GM18499 (cell line): Measurements from ENCODE around the gene TECPR1.
A peak's percentile ranks its signal among the peaks of the same experiment; 100 is the strongest.

Experiments
- ATAC-seq: cut with Tn5 transposase; IDR thresholded peaks from one replicate; pipeline ENCODE4 v1.9.1; 2021; ENCODE audit warnings: moderate number of reproducible peaks; ENCODE audit not compliant: insufficient read depth, unreplicated experiment

TECPR1 gene, protein sequence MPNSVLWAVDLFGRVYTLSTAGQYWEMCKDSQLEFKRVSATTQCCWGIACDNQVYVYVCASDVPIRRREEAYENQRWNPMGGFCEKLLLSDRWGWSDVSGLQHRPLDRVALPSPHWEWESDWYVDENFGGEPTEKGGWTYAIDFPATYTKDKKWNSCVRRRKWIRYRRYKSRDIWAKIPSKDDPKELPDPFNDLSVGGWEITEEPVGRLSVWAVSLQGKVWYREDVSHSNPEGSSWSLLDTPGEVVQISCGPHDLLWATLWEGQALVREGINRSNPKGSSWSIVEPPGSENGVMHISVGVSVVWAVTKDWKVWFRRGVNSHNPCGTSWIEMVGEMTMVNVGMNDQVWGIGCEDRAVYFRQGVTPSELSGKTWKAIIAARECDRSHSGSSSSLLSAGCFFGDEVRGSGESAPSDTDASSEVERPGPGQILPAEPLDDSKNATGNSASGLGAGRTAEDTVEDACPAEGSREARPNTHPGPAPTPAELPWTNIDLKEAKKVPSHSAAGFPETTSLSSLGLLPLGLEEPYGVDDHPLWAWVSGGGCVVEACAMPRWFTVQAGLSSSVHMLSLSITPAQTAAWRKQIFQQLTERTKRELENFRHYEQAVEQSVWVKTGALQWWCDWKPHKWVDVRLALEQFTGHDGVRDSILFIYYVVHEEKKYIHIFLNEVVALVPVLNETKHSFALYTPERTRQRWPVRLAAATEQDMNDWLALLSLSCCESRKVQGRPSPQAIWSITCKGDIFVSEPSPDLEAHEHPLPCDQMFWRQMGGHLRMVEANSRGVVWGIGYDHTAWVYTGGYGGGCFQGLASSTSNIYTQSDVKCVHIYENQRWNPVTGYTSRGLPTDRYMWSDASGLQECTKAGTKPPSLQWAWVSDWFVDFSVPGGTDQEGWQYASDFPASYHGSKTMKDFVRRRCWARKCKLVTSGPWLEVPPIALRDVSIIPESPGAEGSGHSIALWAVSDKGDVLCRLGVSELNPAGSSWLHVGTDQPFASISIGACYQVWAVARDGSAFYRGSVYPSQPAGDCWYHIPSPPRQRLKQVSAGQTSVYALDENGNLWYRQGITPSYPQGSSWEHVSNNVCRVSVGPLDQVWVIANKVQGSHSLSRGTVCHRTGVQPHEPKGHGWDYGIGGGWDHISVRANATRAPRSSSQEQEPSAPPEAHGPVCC

DNA sequence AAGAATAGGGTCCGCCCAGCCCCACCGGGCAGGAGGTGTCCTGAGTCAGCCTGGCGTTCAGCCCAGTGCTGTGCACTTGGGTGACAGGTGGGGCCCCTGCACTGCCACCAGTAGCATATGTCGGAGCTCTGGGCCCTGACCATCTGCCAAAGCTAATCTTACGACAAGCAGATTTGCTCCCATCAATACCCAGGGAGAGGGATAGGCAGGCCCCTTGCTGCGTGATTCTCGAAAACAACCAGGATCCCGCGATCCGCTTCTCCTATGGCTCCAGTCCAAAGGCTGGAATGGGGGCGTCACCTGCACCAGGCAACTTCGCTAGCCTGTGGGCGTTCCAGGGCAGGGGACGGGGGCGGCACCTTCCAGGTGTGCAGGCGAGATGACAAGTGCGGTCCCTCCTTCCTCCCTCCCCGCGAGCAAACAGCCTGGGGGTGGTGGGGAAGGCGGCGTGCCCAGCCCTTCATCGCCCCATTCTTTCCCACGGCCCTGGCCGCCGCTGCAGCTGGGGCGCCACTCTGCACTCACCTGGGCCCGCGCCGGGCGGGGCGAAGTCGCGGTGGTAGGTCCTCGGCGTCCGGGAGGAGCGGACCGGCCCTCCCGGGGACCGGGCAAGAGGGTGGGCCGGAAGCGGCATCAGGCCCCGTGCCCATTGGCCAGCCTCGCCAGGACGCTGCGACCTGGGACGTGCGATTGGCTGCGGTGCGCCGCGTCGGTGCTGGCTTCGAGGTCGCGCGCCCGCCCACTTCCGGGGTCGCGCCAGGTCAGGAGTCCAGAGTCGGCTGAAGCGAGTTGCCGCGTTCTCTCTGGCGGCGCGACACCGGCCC is at the start of gene TECPR1:
Gene TECPR1 (minus strand): TSS at position 632 of the 824 bp plus-strand sequence. CDS start 6,086 bp downstream, outside the sequence.
- peak; percentile 87 for ATAC-seq

DNA sequence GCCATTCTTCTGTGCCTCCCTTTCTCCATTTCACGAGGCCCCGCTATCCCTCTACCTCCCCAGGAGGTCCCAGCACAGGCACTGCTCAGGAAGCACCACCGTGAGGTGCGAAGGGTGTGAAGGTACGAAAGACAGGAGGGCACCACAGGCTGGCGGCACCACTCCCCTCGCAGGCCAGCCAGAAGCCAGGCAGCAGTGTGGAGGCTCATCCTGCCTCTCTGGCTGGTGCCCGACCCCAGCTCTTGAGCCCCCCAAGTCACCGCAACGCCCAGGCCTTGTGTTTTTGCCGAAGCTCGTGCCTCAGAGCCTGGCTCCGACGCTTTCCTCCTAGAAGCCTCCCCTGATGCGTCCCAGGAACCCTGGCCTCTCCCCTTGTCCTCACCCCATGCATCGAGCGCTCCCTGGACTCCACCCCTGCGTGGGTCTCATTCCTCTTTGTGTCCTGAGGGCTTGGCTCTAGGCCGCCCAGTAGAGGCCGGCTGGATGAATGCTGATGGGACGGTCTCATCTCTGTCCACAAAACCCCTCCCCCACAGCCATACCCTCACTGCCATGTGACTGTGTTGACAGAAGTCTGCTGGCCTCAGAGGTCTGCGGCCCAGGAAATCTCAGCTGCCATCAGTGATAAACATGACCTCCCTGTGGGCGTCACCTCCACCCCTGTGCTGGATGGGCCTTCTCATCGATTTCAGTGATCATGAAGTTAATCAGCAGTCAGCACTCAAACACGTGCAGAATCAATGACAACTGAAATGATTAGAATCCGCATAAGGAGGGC is 48.8 kb upstream of the TECPR1 start:
- no peak for ATAC-seq

DNA sequence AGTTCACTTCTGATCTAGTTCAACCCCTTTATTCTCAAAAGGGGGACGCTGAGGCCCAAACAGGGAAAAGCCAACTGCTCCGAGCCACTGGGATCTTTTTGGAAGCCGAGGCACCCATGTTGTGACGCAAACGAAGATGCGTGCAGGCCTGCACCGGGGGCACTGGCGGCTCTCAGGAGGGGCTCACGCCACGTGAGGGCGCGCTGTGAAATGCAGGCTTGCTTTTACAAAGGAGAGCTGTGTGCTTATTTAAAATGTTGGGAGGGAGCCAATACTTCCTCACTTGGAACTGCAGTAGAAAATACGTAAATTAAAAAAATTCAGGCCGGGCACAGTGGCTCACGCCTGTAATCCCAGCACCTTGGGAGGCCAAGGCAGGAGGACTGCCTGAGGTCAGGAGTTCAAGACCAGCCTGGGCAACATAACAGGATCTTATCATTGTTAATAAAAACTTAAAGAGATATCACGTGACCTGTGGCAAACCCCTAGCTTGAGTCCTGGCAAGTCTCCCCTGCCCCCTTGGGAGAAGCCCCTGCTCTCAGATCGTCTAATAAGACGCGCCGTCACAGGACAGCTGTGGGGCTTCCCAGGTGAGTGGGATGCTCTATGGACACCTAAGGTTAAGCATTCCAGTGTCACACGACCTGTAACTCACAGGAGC is 45.7 kb upstream of the TECPR1 start:
- no peak for ATAC-seq

DNA sequence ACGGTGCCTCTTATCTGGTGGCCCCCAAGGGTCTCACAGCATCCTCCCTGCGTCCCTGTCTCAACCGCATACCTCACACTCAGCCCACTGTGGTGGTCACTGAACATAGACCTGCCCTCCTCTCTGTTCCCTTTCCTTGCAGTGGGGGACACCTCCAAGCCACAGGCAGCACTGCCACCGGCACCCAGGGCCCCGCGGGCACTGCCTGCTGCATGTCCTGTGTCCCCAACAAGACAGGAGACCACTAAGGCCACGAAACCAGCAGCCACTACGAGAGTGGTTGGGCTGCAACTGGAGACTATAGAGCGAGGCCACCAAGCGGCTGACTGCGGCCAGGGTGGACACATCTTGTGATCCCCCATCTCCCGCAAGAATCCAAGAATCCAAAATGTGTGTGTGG is 44.8 kb upstream of the TECPR1 start:
- no peak for ATAC-seq

DNA sequence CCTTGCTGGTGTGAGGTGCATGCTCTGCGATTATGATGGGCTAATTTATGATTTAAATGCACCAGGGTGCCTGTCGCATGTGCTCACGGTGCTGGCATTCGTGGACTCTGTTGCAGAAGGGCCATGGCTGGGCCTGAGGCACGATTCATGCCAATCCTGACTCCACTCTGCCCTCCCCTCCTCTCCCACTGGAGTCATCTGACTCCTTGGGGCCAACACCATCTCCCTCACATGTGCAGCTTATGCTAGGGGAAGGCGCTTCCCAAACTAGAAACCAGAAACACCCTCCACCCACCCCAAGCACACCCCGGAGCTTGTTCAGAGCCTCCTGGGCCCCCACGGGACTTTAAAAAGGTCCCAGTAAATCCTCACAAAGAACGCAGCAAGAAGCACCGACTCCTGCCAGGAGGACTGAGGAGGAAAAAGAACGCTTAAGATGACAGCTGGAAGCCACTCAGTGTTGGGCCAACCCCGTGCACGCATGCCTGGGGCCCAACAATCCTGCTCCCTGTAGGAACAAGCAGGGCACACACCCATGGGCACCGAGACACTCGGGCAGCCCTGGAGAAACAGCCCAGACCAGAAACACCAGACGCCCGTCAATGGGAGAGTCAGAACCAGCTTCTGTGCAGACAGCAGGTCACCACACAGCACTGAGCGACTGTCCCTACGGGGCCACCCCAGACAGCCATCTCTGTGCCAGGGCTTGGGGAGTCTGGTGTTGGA is 43.6 kb upstream of the TECPR1 start:
- ATAC-seq = no peak

DNA sequence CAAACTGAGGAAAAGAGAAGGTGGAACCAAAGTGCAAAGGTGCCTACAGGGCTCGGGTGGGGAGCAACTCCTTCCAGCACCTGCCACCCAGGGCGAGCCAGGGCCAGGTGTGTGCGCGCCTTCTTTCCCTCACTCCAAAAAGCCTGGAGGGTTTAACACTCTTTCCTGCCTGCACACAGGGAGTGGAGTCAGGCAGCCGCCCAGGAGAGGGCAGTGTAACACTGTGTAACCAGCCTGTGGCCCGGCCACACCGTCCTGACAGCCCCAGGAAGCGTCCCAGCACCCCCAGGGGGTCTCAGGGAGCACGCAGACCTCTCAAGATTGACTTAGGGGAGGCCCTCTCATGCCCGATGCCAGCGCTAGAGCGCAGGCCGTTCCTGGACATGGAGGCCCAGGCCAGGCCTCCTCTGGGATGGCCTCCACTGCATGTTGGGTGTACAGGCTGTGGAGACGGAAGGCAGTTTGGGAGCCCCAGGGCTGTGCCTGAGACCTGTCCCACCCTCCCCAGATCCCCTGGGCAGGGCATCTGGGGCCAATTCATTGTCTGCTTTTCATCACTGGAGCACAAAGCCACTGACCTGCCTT is 42.9 kb upstream of the TECPR1 start:
- ATAC-seq = no peak

DNA sequence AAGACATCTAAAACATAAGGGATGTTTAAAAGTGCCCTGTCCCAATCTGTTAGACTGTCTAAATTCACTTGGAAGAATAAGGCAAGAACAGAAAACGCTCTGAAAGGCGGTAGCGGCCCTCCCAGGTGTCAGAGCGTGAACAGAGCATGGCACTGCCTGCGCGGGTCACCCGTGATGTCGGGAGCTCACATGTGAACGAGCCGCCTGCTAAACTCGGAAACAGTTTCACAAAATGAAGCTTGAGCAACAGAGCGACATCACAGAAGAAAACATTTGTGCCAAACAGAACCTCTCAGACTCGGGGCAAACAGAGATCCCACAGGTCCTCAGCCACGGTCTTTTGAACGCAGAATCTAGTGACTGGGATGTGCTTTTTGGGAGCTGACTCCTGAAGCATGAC is 42.3 kb upstream of the TECPR1 start:
- no peak for ATAC-seq

DNA sequence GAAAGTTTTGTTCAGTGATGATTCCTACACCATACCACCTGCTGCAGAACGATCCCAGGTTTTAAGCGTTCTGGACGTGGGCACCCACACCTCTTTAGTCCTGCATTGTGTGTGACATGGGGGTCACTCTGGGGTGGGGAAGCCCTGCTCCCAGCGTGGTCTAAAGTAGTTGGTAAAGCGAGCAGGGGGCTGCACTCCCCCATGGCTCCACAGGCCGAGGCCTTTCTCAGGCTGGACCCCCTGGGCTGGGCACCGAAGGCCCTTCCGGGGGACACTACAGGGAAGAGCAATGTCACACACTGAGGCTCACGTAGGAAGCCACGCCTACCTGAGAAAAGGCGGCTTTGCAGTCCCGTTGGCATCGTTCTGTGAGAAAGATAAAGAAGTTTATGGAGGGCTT is 41.7 kb upstream of the TECPR1 start:
- ATAC-seq = no peak

DNA sequence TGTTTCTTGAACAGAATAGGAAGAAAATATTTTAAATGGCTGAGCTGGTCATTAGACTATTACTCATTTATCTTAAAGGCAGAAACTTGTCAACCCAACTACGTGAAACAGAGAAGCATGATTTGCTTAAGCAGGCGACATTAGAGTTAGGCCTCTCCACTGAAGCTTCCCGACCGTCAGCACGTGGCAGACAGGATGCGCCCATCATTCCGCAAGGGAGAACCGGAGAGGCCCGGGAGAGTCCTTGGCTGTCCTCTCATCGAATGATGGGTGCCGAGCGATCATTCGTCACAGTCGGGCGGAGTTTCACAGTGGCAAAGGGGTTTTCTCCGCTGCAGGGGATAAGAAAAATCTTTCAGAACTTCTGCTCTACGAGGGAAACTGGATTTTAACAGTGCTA is 41.2 kb upstream of the TECPR1 start:
- no peak for ATAC-seq

DNA sequence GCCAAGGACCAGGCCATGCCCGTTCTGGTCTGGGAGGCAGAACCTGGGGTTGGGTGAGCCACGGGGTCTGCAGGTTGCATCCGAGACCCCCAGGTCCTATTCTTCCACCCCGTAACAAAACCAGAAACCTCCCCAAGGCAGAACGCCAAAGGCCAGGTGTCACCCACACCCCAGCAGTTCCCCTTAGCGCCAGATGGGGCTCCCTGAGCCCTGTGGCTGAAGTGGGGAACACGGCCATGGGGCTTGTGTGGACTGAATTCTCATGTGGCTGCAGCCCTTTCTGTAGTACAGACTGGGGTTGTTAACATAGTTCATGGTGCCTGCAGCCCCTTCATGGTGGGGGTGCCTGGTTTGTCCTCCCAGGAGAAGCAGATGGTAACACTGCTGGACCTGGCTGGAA is 39.7 kb upstream of the TECPR1 start:
- no peak for ATAC-seq

DNA sequence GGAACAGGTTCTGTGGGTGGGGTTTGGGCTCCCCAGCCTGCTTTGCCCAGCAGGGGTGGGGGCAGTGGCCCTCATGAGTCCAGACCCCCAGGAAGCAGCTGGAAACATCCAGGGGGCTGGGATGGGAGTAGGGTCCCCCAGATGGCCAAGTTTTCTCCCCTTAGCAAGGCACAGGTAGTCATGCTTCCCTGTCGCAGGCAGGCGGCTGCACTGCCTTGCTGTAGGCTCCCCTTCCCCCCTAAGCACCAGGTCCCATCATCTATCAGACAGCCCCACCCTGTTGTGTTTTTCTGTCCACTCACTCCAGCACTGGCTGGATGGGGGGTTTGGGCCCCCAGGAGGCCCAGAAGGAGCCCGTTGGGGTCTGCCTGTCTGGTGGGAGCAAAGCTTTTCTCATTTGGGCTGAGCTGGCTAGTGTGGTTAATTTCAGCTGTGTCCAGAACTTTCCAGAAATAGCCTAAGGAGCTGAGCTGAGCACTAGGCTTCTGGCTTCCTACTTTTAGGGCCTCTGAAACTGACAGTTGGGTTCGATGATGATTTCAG is 37.4 kb upstream of the TECPR1 start:
- ATAC-seq = no peak

DNA sequence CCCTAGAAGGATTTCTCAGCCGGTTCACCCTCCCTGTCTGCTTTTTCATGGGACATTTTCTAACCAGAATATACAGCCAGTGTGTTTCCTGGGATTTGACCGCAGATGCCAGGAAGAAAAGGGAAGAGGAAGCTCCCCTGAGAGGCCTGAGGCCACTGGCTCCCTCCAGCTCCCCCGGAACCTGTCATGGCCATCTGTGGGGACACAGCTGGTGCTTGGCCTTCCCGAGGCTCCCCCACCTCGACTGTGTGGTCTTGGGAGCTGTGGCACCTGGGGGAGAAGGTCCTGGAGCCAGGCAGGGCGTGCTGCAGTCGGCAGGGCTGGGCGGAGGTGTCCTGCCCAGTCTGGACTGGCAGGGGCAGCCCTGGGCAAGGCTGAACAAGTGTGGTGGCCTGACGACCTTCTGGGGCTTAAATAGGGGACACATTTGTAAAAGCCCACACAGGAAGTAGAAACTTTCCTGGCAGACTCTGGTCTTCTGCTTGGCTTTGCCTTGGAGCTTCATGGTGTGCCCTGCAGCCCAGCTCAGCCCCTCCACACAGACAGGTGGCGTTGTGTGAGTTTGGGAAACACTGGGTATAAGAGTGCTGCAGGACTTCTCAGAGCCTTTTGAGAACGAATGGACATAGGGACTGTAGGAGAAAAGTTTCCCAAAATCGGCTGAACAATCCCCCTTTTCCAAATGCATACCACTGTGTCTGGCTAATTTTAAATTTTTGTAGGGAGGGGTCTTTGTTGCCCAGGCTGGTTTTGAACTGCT is 36.2 kb upstream of the TECPR1 start:
- no peak for ATAC-seq

DNA sequence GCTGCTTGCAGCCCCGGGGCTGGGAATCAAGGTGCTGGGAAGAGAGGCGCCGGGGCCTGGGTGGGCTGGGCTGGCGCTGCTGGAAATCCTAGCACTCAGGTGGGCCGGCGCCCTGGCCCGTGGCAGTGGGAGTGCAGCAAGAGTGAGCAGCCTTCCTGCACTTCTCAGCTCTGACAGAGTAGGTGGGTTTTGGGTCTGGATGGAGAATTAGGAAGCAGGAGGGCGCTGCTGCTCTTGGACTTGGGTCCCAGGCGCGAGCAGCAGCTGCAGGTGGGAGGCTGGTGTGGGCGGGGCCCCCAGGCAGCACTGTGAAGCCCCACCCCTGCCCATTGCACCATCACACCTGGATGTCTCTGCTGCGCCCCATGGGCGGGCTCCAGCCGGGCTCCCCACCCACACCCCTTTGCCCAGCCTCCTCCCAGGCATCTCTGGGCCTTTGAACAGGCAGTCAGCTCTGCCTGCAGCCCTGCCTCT is 35.5 kb upstream of the TECPR1 start:
- no peak for ATAC-seq

DNA sequence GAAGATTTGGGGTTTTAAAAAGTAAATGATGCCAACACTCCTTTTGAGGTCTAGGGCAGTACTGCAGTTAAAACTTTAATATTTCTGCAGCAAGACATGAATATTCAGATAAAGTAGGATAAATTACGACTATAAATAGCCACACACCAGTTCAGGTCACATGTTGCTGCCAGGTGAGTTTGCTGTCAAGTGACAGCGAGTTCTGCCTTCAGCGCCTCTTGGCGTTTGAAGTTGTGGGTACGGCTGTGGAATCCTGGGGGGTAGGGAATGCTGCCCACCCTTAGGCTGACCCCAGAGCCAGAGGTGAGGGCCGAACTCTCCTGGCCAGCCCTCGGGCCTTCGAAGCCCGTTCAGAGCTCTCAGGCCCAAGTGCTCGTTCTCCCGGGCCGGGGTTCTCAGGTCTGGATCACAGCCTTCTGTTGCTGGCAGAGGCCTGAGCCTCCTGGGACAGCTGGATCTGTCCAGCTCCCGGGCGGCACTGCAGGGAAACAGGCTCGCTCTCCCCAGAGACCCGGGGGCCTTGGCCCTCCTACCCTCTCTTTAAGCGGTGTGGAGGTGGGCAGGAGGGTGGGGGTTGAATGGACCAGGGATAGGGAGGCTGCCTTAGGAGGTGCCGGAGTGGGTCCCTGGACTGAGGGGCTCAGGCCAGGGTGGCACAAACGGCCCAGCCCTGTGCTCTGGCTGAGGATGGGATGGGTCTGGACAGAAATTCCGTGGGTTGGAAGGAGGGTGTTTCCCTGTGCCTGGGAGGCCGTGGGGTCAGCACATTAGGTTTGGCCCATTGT is 34.9 kb upstream of the TECPR1 start:
- no peak for ATAC-seq

DNA sequence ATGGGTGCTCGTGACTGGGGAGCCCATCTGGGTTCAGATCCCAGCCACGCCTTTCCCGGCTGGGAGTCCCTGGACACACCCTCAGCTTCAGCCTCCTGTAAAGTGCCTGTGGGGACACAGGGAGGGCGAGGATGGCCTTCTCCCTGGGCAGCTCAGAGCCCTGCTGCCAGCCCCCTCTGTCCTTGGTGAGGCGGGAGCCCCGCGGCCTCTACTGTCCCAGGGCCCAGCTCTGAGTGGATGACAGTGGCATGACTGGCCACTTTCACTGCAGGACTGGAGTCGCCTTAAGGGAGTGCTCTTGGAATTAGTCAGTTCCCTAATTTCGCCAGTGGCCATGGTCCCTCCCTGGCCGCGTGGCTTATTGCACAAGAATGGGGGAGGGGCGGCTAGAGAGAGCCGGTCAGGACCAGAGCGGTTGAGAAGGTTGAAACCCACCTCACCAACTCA is 34.1 kb upstream of the TECPR1 start:
- no peak for ATAC-seq
